Liver (tissue), 3 donors: ENCODE data around the gene TBC1D14.

Source experiments
- EGR1 ChIP-seq, 2 donors: IDR thresholded peaks; 2 replicates each; pipeline ENCODE4 v1.6.1; 2016 to 2018; ENCODE audit warnings: antibody characterized with exemption in 2 of 2, low read depth in 2 of 2
- RAD21 ChIP-seq, 2 donors: IDR thresholded peaks; 2 replicates each; pipeline ENCODE4 v1.6.1; 2016; ENCODE audit warnings: antibody characterized with exemption in 2 of 2, mild to moderate bottlenecking in 2 of 2
- TF ChIP-seq, protein P1 (sequence below): fragments of 150-350 bp; IDR thresholded peaks from 2 replicates; pipeline ENCODE4 v1.5.1; 2017; ENCODE audit warnings: improper control_type of control experiment, low read depth, low read length; ENCODE audit not compliant: missing input control
- TF ChIP-seq, protein P2 (sequence below): IDR thresholded peaks from 2 replicates; pipeline ENCODE4 v1.6.1; 2016; ENCODE audit warnings: antibody characterized with exemption
- TF ChIP-seq, protein P3 (sequence below): IDR thresholded peaks from 2 replicates; pipeline ENCODE4 v1.6.1; 2016; ENCODE audit warnings: antibody characterized with exemption, mild to moderate bottlenecking
- donor health status: healthy.
- donor health status: healthy.

DNA sequence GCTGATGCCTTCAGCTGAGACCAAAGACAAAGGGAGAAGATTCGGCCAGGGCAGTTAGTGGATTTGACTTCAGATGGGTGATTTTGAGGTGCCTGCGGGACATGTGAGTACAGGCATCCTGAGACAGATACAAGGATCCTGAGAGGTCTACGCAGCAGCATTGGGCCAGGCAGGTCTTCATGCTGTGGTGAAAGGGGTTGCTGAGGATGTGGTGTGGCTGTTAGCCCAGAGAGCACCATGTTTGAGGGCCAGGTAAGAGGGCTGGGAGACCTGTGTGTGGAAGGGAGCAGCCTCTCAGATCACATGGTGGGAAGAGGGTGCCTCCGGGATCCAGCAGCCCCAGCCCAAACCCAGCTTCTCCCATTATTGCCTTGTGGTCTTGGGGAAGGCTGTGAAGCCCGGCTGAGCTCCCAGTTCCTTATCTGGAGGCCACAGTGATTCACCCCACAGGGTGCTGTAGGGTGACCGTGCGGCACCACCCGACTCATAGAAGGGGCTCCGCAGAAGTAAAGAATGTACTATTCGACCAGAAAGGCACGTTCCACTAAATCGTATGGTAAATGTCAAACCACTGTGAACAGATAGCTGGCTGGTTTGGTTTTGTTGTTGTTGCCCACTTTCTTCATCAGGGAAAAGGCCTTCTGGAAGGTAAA is 105.9 kb downstream of the TBC1D14 start:
- TF ChIP-seq, protein P1, sequence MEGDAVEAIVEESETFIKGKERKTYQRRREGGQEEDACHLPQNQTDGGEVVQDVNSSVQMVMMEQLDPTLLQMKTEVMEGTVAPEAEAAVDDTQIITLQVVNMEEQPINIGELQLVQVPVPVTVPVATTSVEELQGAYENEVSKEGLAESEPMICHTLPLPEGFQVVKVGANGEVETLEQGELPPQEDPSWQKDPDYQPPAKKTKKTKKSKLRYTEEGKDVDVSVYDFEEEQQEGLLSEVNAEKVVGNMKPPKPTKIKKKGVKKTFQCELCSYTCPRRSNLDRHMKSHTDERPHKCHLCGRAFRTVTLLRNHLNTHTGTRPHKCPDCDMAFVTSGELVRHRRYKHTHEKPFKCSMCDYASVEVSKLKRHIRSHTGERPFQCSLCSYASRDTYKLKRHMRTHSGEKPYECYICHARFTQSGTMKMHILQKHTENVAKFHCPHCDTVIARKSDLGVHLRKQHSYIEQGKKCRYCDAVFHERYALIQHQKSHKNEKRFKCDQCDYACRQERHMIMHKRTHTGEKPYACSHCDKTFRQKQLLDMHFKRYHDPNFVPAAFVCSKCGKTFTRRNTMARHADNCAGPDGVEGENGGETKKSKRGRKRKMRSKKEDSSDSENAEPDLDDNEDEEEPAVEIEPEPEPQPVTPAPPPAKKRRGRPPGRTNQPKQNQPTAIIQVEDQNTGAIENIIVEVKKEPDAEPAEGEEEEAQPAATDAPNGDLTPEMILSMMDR, result no peak
- TF ChIP-seq RAD21 (IDR thresholded peaks at IDR 0.05) (no peak), EGR1 (IDR thresholded peaks at IDR 0.05; ENCODE audit: low read depth in 2 of 2) (no peak)
- TF ChIP-seq, protein P2, sequence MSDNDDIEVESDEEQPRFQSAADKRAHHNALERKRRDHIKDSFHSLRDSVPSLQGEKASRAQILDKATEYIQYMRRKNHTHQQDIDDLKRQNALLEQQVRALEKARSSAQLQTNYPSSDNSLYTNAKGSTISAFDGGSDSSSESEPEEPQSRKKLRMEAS, result no peak
- TF ChIP-seq, protein P3, sequence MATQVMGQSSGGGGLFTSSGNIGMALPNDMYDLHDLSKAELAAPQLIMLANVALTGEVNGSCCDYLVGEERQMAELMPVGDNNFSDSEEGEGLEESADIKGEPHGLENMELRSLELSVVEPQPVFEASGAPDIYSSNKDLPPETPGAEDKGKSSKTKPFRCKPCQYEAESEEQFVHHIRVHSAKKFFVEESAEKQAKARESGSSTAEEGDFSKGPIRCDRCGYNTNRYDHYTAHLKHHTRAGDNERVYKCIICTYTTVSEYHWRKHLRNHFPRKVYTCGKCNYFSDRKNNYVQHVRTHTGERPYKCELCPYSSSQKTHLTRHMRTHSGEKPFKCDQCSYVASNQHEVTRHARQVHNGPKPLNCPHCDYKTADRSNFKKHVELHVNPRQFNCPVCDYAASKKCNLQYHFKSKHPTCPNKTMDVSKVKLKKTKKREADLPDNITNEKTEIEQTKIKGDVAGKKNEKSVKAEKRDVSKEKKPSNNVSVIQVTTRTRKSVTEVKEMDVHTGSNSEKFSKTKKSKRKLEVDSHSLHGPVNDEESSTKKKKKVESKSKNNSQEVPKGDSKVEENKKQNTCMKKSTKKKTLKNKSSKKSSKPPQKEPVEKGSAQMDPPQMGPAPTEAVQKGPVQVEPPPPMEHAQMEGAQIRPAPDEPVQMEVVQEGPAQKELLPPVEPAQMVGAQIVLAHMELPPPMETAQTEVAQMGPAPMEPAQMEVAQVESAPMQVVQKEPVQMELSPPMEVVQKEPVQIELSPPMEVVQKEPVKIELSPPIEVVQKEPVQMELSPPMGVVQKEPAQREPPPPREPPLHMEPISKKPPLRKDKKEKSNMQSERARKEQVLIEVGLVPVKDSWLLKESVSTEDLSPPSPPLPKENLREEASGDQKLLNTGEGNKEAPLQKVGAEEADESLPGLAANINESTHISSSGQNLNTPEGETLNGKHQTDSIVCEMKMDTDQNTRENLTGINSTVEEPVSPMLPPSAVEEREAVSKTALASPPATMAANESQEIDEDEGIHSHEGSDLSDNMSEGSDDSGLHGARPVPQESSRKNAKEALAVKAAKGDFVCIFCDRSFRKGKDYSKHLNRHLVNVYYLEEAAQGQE, result no peak
